Anterior cingulate cortex (tissue), 58 donors: ENCODE data around the gene ZSWIM6.

Experiments used
- DNase-seq, 58 donors: peaks; one replicate each; lab custom pipeline; 2025; lab: John Stamatoyannopoulos, UW

The ZSWIM6 gene

DNA sequence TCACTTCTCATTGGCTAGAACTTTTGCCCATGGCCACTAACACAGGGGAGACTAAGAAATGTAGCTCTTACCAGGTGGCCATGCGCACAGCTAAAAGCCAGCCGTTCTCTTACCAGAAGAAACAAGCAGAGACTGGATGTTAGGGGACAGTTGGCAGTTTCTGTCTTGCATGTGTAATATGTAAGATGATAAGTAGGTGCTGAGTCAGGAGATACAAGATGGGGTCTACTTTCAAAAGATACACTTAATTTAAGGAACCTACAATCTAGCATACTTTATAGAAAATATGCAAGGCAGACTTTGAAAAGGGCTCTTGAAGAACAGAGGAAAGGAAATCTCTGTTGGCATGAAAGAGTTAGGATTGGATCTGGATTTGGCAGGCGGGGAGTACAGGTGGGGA lies 244.5 kb downstream of the ZSWIM6 start:
- DNase-seq, result no peak

DNA sequence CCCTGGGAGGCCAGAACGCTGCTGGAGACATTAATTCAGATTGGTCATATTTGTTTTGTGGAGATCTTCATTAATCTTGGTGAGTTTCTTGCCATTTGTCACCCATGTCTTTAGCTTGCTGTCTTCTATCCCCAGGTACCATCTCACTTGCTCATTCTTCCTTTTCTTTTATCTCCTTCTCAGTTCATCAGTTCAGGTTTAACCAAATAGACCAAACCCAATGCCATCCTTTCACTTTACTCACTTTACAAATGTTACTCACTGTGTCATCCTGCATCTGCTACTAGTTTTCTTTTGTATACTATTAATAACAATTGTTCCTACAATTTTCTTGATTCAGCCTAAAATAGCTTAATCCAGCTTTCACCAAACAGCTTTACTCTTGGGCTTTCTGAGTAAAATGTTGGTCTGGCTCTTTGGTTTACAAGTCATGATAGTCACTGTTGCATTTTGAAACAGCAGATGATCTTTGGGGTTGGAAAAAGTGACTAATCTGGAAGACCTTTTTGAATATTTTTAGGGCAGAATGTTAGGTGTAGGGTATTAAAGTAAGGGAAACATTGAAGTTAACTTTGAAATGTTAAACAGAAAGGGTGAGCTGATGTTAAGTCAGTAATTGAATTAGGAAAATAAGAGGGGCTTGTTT lies 246.9 kb downstream of the ZSWIM6 start:
- DNase-seq, result no peak

DNA sequence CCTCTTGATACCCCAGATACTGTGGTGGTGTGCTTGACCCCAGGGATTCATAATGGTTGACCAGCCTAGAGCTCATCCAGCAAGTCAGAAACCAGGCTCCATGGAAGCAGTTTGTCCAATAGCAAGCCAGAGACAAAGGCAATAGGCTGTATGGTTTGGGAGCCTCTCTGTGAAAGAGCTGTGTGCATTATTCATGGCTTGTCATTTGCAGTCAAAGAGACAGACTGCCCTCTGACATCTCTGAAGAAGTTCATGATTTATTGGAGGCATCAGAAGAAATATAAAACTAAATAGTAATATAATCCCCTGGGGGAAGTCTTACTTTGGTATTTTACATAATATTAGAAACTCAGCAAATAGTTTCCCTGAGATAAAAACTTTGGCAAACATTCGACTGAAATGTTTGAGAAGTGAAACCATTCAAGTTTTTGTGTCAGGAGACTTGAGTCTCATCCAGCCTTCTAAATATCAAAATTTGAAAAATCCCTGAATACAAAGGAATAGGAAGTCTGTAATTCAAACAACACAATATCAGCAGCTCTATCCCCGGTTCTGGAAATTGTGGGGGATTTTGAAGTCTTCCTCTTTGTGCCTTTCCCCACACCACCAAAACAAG lies 250.3 kb downstream of the ZSWIM6 start:
- no peak for DNase-seq

DNA sequence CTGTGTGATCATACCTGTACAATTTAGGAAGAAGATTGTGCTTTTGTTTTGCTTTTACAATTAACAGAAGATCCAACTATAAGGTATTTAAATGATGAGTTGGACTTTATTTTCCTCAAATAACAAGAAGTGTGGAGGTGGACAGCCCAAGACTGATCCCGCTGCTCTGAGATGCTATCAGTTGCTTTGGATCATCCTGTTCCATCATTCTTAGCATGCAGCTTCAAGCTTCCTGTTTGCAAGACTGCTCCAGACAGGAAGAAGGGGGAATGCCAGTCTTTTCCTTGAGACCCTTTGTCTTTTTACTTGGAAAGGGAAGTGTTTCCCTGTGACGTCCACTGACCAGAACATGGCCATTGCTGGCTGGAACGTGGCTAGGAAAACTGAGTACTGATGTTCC lies 250.8 kb downstream of the ZSWIM6 start:
- no peak for DNase-seq

DNA sequence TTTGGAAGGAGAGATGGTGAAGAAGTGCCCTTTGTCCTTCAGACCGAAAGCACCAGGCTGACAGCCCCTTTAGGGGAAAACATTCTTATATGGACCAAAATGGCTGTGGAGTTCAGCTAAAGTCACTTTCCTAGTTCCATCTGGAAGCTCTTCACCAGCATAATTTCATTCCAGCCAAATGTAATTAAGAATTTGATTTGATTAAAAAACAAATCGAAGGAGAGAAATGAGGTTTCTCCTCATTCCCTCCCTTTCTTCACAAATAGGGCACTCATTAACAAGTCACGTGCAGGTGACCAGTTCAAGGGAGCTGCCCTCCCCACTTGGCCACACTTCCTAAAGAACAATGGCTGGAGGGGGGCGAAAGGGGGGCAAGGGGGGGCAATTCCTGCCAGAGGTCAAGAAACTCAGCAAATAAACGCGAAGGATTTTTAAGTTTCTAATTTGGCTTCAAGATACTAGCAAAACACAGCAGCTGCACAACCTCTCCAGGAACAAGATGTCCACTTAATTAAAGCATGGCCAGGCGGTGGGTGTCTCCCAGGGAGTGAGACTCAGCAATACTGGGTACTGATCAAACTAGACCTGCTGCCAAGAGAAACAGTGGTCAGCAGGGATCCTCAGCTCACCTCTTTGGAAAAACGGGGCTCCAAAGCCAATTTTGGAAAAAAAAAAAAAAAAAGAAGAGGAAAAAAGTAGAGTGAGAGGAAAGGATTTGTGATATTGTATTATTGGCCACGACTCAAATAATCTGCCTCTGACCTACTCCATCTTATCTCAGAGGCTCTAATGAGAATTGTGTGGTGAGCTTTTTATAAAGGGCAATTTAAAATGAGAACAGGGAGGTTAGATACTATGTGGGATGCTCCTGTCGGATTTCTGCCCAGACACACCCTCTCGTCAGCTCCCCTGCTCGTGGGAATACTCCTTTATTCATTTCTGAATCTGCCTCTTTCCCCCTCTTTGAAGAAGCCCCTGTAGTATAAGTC lies 254.3 kb downstream of the ZSWIM6 start:
- DNase-seq, result peak in 12 of 58 donors; percentile 6 to 52 (median 24)

DNA sequence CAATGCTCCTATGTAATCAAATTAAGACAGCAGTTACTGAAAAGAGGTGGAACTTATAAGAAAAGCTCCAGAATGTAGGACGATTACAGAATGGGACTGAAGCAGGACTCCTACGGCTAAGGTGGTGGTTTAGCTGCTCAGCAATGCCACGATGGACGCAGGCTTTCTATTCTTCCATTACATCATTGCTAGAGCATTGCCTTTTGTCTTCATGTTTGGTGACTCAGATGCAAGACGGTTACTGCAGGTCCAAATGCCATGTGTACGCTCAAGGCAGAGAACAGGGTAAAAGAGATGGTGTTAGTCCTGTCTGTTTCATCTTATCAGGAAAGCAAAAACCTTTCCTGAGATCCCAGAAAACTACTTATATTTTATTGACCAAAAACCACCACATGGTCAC lies 255.1 kb downstream of the ZSWIM6 start:
- DNase-seq, result no peak

DNA sequence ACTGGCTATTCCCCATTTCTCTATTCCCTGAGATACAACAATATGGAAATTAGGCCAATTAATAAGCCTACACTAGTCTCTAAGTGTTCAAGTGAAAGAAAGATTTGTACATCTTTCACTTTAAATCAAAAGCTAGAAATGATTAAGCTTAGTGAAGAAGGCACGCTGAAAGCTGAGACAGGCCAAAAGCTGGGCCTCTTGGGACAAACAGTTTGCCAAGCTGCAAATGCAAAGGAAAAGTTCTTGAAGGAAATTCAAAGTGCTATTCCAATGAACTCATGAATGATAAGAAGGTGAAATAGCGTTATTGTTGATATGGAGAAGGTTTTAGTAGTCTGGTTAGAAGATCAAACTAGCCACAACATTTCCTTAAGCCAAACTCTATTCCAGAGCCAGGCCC lies 256.2 kb downstream of the ZSWIM6 start:
- no peak for DNase-seq

DNA sequence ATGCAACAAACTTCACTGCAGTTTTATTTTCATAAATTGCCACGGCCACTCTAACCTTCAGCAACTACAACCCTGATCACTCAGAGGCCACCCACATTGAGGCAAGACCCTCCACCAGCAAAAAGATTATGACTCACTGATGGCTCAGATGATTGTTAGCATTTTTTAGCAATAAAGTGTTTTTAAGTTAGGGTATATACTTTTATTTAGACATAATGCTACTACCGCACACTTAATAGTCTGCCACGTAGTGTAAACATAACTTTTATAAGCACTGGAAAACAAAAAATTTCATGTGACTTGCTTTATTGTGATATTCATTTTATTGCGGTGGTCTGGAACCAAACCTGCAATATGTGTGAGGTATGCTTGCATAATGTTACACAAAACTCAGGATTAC lies 257.9 kb downstream of the ZSWIM6 start:
- no peak for DNase-seq

DNA sequence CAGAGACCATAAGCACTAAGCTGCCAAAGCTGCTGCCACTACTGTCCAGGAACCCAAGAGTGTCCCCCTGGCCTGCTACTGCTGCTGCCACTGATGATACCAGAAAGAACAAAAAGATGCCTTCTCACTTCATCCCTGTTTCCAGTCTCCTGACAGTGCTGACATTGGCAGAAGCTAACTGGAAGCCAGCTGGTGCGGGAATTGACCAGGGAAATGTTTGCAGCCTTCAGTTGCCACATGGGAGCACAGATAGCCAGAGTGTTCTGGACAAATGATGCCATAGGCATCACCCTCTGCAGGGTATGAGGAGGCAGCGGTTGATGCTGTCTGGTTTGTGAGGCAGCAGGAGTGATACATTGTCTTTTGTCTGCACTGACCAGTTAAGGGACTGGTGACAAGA lies 258.4 kb downstream of the ZSWIM6 start:
- peak in 5 of 58 donors; percentile 13 to 31 (median 17) for DNase-seq

DNA sequence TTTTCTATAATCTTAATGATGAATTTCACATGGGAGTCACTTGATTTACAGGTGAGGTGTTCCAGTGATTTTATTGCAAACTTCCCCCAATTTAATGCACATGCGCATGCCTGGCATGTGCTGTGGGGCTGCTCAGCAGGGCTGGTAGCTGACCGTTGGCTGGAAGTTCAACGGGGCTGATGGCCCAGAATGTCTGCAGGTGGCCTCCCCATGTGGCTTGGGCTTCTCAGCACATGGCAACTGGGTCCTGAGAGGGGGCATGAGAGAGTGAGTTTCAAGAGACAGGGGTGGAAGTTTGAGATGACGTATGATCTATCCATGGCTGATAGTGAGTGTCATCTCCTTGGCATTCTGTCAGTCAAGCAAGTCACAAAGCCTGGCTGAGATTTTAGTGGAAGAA lies 259.8 kb downstream of the ZSWIM6 start:
- DNase-seq, result no peak

DNA sequence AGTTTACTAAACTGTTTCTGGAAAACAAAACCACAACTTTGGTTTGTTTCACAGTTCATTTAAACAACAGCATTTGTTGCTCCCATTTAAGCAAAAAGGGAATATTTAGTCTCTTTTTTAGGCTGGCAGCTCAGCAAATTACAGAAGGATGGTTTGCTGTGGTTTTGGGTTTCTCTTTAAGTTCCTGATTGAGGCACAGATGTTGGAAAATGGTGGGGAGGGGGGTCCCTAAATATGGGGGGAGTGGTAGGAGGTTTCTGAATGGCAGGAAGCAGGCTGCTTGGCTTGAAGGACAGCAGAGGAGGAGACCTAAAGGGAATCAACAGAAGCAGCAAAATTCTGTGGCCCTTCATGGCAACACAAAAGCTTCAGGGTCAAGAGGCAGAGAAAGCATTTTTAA lies 263.4 kb downstream of the ZSWIM6 start:
- no peak for DNase-seq
